Peyer's patch (tissue), 4 donors: Measurements from ENCODE around the gene DNAH14.

Source experiments
- CTCF ChIP-seq, 6 experiments: fragments of 450-650 bp in 4 of 6; fragments of 200-600 bp in 2 of 6; sonication (generic) in 1 of 6; IDR thresholded peaks; one replicate each; pipeline ENCODE4 v1.5.1; 2017 to 2019; ENCODE audit warnings: antibody characterized with exemption in 6 of 6, mild to moderate bottlenecking in 3 of 6, moderate library complexity in 1 of 6
- POLR2A ChIP-seq, 2 donors: fragments of 450-650 bp; IDR thresholded peaks; one replicate each; pipeline ENCODE4 v1.5.1; 2017; ENCODE audit warnings: antibody characterized with exemption in 2 of 2, mild to moderate bottlenecking in 2 of 2, moderate library complexity in 2 of 2

GRCh38 chr1:225119307-225119706, 189.8 kb downstream of the DNAH14 start:
- no peak for TF ChIP-seq CTCF (IDR thresholded peaks at IDR 0.05)
- no peak for TF ChIP-seq POLR2A (IDR thresholded peaks at IDR 0.05)
